GM23338 (cell line): ENCODE data around the gene TARBP1. TPM values are rescaled to one million over a fixed set of nuclear protein-coding genes. Genes with fewer than 3 reads are reported as not detected.

Experiments used
- ATAC-seq: fragments of 200-7000 bp; cut with Tn5 transposase; 3 replicates; pipeline ENCODE4 v1.9.1; 2020
- DNase-seq: peaks from one replicate; pipeline ENCODE4 v3.0.0-alpha.2; 2015; ENCODE audit warnings: low spot score
- H2AFZ ChIP-seq: fragments of 200-600 bp; sonication (generic); 2 replicates; pipeline ENCODE4 v1.8.0; 2016; ENCODE audit warnings: antibody characterized with exemption, mild to moderate bottlenecking, moderate library complexity
- H3F3A ChIP-seq: fragments of 200-600 bp; sonication (generic); replicated peaks from 2 replicates; pipeline ENCODE4 v1.8.0; 2017; ENCODE audit warnings: antibody characterized with exemption, mixed run types, low read depth
- H3K27ac ChIP-seq: fragments of 200-600 bp; sonication (generic); 2 replicates; pipeline ENCODE4 v1.6.1; 2016; ENCODE audit warnings: low read depth
- H3K27me3 ChIP-seq: fragments of 200-600 bp; sonication (generic); 2 replicates; pipeline ENCODE4 v1.8.0; 2016; ENCODE audit warnings: mild to moderate bottlenecking, mixed run types, moderate library complexity; ENCODE audit not compliant: insufficient read depth
- H3K36me3 ChIP-seq: fragments of 200-600 bp; sonication (generic); 2 replicates; pipeline ENCODE4 v1.8.0; 2016; ENCODE audit warnings: mild to moderate bottlenecking; ENCODE audit not compliant: insufficient read depth
- H3K4me1 ChIP-seq: fragments of 200-600 bp; sonication (generic); 2 replicates; pipeline ENCODE4 v1.8.0; 2016; ENCODE audit warnings: mild to moderate bottlenecking, moderate library complexity; ENCODE audit not compliant: insufficient read depth
- H3K4me2 ChIP-seq: fragments of 200-600 bp; sonication (generic); 2 replicates; pipeline ENCODE4 v1.7.1; 2017; ENCODE audit warnings: mixed run types
- H3K4me3 ChIP-seq: fragments of 200-600 bp; sonication (generic); 2 replicates; pipeline ENCODE4 v1.6.1; 2016; ENCODE audit warnings: mixed run types
- H3K79me2 ChIP-seq: fragments of 200-600 bp; sonication (generic); replicated peaks from 2 replicates; pipeline ENCODE4 v1.8.0; 2017; ENCODE audit warnings: mild to moderate bottlenecking; ENCODE audit not compliant: insufficient read depth
- H3K9me2 ChIP-seq: fragments of 200-600 bp; sonication (generic); 2 replicates; pipeline ENCODE4 v1.8.0; 2017; ENCODE audit not compliant: insufficient read depth
- H4K20me1 ChIP-seq: fragments of 200-600 bp; sonication (generic); replicated peaks from 2 replicates; pipeline ENCODE4 v1.8.0; 2017; ENCODE audit warnings: mild to moderate bottlenecking; ENCODE audit not compliant: insufficient read depth
- H3K27ac Mint-ChIP-seq: 2 replicates; pipeline ENCODE4 v1.8.0; 2020; ENCODE audit warnings: inconsistent platforms, mild to moderate bottlenecking, moderate library complexity, mixed read lengths
- H3K27me3 Mint-ChIP-seq: 3 replicates; pipeline ENCODE4 v1.8.0; 2022; ENCODE audit warnings: low read depth, mild to moderate bottlenecking, moderate library complexity, mixed read lengths, inconsistent platforms; ENCODE audit not compliant: insufficient read depth, poor library complexity
- H3K36me3 Mint-ChIP-seq: 3 replicates; pipeline ENCODE4 v1.8.0; 2021; ENCODE audit warnings: low read depth, mild to moderate bottlenecking, inconsistent platforms, moderate library complexity, mixed read lengths
- H3K4me1 Mint-ChIP-seq: 3 replicates; pipeline ENCODE4 v1.8.0; 2020; ENCODE audit warnings: mild to moderate bottlenecking, inconsistent platforms, mixed read lengths
- H3K4me3 Mint-ChIP-seq: 3 replicates; pipeline ENCODE4 v1.8.0; 2021; ENCODE audit warnings: moderate library complexity, mild to moderate bottlenecking, inconsistent platforms, mixed read lengths
- H3K9me3 Mint-ChIP-seq: 3 replicates; pipeline ENCODE4 v1.8.0; 2020; ENCODE audit warnings: moderate library complexity, mild to moderate bottlenecking, inconsistent platforms, mixed read lengths
- CREB1 ChIP-seq: fragments of 250-450 bp; sonication (Bioruptor Pico); IDR thresholded peaks from 2 replicates; pipeline ENCODE4 v1.5.0; 2020; ENCODE audit warnings: low read depth, mild to moderate bottlenecking, moderate library complexity
- CTCF ChIP-seq, 2 experiments: fragments of 200-600 bp in 1 of 2; sonication (generic) in 1 of 2; conservative IDR thresholded peaks; 2 replicates each; pipeline versions ENCODE4 v1.5.1 to v1.6.1; 2016 to 2017; ENCODE audit warnings: antibody characterized with exemption in 2 of 2, low read depth in 2 of 2, mild to moderate bottlenecking in 2 of 2, moderate library complexity in 1 of 2
- ETS1 ChIP-seq: IDR thresholded peaks from 2 replicates; pipeline ENCODE4 v1.6.1; 2016; ENCODE audit warnings: antibody characterized with exemption
- EZH2 ChIP-seq: fragments of 200-600 bp; sonication (generic); IDR thresholded peaks from one replicate; pipeline ENCODE4 v1.8.0; 2017; ENCODE audit warnings: antibody characterized with exemption, mild to moderate bottlenecking, low read depth; ENCODE audit not compliant: unreplicated experiment
- EZH2phosphoT487 ChIP-seq: fragments of 200-600 bp; sonication (generic); IDR thresholded peaks from one replicate; pipeline ENCODE4 v1.8.1; 2018; ENCODE audit warnings: antibody characterized with exemption; ENCODE audit not compliant: unreplicated experiment
- JUNB ChIP-seq: IDR thresholded peaks from one replicate; pipeline ENCODE4 v1.6.1; 2016; ENCODE audit warnings: antibody characterized with exemption; ENCODE audit not compliant: unreplicated experiment
- NANOG ChIP-seq: IDR thresholded peaks from 2 replicates; pipeline ENCODE4 v1.6.1; 2016; ENCODE audit warnings: antibody characterized with exemption, borderline replicate concordance
- POLR2AphosphoS5 ChIP-seq: IDR thresholded peaks from 2 replicates; pipeline ENCODE4 v1.6.1; 2016; ENCODE audit warnings: antibody characterized with exemption, low read depth
- REST ChIP-seq: IDR thresholded peaks from one replicate; pipeline ENCODE4 v1.6.1; 2018; ENCODE audit warnings: antibody characterized with exemption; ENCODE audit not compliant: unreplicated experiment
- STAT1 ChIP-seq: IDR thresholded peaks from one replicate; pipeline ENCODE4 v1.6.1; 2016; ENCODE audit warnings: antibody characterized with exemption; ENCODE audit not compliant: unreplicated experiment
- ZNF114 ChIP-seq: fragments of 250-450 bp; sonication (Bioruptor Pico); IDR thresholded peaks from 2 replicates; pipeline ENCODE4 v1.5.0; 2020; ENCODE audit warnings: mild to moderate bottlenecking, moderate library complexity
- ZNF331 ChIP-seq: fragments of 250-450 bp; sonication (Bioruptor Pico); IDR thresholded peaks from 2 replicates; pipeline ENCODE4 v1.5.0; 2020; ENCODE audit warnings: low read depth, mild to moderate bottlenecking, moderate library complexity
- ZNF462 ChIP-seq: fragments of 250-450 bp; sonication (Bioruptor Pico); IDR thresholded peaks from 2 replicates; pipeline ENCODE4 v1.5.0; 2020; ENCODE audit warnings: mild to moderate bottlenecking, moderate library complexity
- polyA plus RNA-seq: library from polyadenylated mRNA; unstranded; fragments of >200 nt; fragmentation: Nextera tagmentation; extraction: Ambion mirVana; gene quantifications from 2 replicates; pipeline ENCODE4 v1.2.1, GENCODE V29; 2016
- total RNA-seq: library from RNA; depleted of rRNA; stranded (reverse); fragments of >200 nt; shearing (Covaris generic); gene quantifications from 2 replicates; pipeline ENCODE4 v1.2.3, GENCODE V29; 2014

Gene TARBP1
- total and polyA plus RNA-seq, 2 experiments from 2014 or later = 14.9 to 18.8 TPM

- H3K27ac ChIP-seq = no peak overlapping the region
- no peaks in the 10 kb centered on the region for H3K9me2 ChIP-seq
- no peaks in the 10 kb centered on the region for H3K36me3 ChIP-seq
- H3K27me3 ChIP-seq = no peaks in the 10 kb centered on the region
- Mint-ChIP-seq H3K4me3 (no peak overlapping the region), H3K36me3 (no peaks in the 10 kb centered on the region), H3K27me3 (no peaks in the 10 kb centered on the region), H3K27ac (no peak overlapping the region), H3K9me3 (no peaks in the 10 kb centered on the region; the same call in 2 of the 3 replicates), H3K4me1 (peaks cover 42% of the 10 kb centered on the region)
- no peak for ATAC-seq
- TF ChIP-seq CTCF (conservative IDR thresholded peaks at IDR 0.05; ENCODE audit: low read depth in 2 of 2) = no peak
- TF ChIP-seq NANOG = no peak
- TF ChIP-seq EZH2 = no peak
- no peak for TF ChIP-seq ZNF331 (CRISPR knock-in tag)
- TF ChIP-seq JUNB = no peak
- no peak for TF ChIP-seq REST
- TF ChIP-seq ZNF114 (CRISPR knock-in tag) = no peak
- no peak for TF ChIP-seq EZH2phosphoT487
- no peak for TF ChIP-seq STAT1
- TF ChIP-seq CREB1 (CRISPR knock-in tag) = no peak
- TF ChIP-seq POLR2AphosphoS5 = no peak
- no peak for TF ChIP-seq ZNF462
- TF ChIP-seq ETS1 = no peak
- H3F3A ChIP-seq = no peaks in the 10 kb centered on the region
- H3K4me1 ChIP-seq = peaks cover 18% of the 10 kb centered on the region
- H4K20me1 ChIP-seq = no peaks in the 10 kb centered on the region
- DNase-seq = no peak
- H3K79me2 ChIP-seq = no peaks in the 10 kb centered on the region
- no peak overlapping the region for H3K4me3 ChIP-seq
- peak overlapping the region; percentile 47; the same call in 1 of the 2 replicates for H2AFZ ChIP-seq
- no peak overlapping the region for H3K4me2 ChIP-seq
Measured at GRCh38 chr1:234499943-234500245, 20.9 kb upstream of the TARBP1 start.
